ENCODE data around the gene C4BPA. TPM values are rescaled to one million over a fixed set of nuclear protein-coding genes. Genes with fewer than 3 reads are reported as not detected.

C4BPA gene
- total and polyA plus RNA-seq, 10 of the 15 experiments (the other 5 are each of a cell fraction or from before 2014, with no cell fraction given) = 0.31 TPM; not detected in 9

- intact Hi-C loops (cut with micrococcal nuclease; ENCODE audit: unreplicated experiment) (loop anchor here (5.0 kb wide), 1 partner anchor 122 kb away; no protein-coding TSS in a partner anchor), in situ Hi-C loops (cut with MboI) (no loop called here)
- Histone ChIP-seq H3K4me2 (ENCODE audit: control insufficient read depth, insufficient read depth) (peak overlapping the region; percentile 26), H3K36me3 (ENCODE audit: control insufficient read depth in 2 of 2, insufficient read depth in 2 of 2, low read length in 1 of 2) (no peaks in the 10 kb centered on the region), H2AFZ (ENCODE audit: control insufficient read depth, low read depth, low read length) (peak overlapping the region; percentile 46), H3K9me3 (replicated peaks; ENCODE audit: control insufficient read depth, insufficient read depth, low read length) (no peaks in the 10 kb centered on the region; the same call in 2 of the 3 replicates), H3K79me2 (ENCODE audit: control insufficient read depth, insufficient read depth, low read length) (peaks cover 13% of the 10 kb centered on the region), H3K27ac (ENCODE audit: control insufficient read depth, insufficient read depth) (no peak overlapping the region), H3K4me3 (no peak overlapping the region), H3K27me3 (replicated peaks in 1 of 2; ENCODE audit: control insufficient read depth in 2 of 2, insufficient read depth in 2 of 2, low read length in 1 of 2) (no peaks in the 10 kb centered on the region), H3K9ac (ENCODE audit: control insufficient read depth, insufficient read depth, low read length) (no peak overlapping the region), H4K20me1 (ENCODE audit: control insufficient read depth, insufficient read depth) (no peaks in the 10 kb centered on the region), H3K4me1 (ENCODE audit: control insufficient read depth, insufficient read depth, low read length) (peaks cover 21% of the 10 kb centered on the region)
- no peak for DNase-seq (ENCODE audit: low read depth, low spot score)
- ChIA-PET CTCF (interaction anchor here (1.2 to 2.8 kb wide), 4 partner anchors 9 to 26 kb away, joined by 3 to 12 read pairs (median 4); no protein-coding TSS in a partner anchor), SMC1A (ENCODE audit: uncharacterized antibody, unreplicated experiment) (interaction anchor here (0.9 to 2.3 kb wide), 4 partner anchors 16 to 351 kb away, joined by 3 to 10 read pairs (median 4); no protein-coding TSS in a partner anchor), POLR2A (no interaction called here), RAD21 (ENCODE audit: unreplicated experiment) (no interaction called here)
- no peak for FAIRE-seq
- no peak for TF ChIP-seq EED (IDR thresholded peaks at IDR 0.05; ENCODE audit: low read depth)
- no peak for TF ChIP-seq ZNF687 (IDR thresholded peaks at IDR 0.05)
- 0% methylated on average over 2 of the region's 2 CpGs for WGBS (ENCODE audit: insufficient coverage, insufficient replicate concordance, low lambda C conversion rate, missing lambda C conversion rate)
- ATAC-seq = no peak
- BruUV-seq (replicated peaks) = no TSS peak
These were observed 49.5 kb upstream of the C4BPA start for GRCh38 chr1:207054491-207054890.
